DND-41 (cell line): Measurements from ENCODE around the gene PLEKHA5.

Experiments
- ATAC-seq: fragments of 200-7000 bp; cut with Tn5 transposase; 3 replicates; pipeline ENCODE4 v1.9.1; 2021; ENCODE audit warnings: low read depth; ENCODE audit not compliant: insufficient read depth
- DNase-seq: peaks from one replicate; pipeline ENCODE4 v3.0.0-alpha.2; 2020
- H2AFZ ChIP-seq: 2 replicates; pipeline ENCODE4 v1.6.0; 2012; ENCODE audit warnings: low read depth, low read length
- H3K27ac ChIP-seq: 2 replicates; pipeline ENCODE4 v1.5.1; 2012; ENCODE audit warnings: low read length, inconsistent platforms
- H3K27me3 ChIP-seq: fragments of 200-600 bp; sonication (generic); 2 replicates; pipeline ENCODE4 v1.6.0; 2012; ENCODE audit warnings: low read length, mild to moderate bottlenecking, inconsistent platforms; ENCODE audit not compliant: insufficient read depth, poor library complexity
- H3K36me3 ChIP-seq: 2 replicates; pipeline ENCODE4 v1.5.1; 2012; ENCODE audit warnings: low read length, inconsistent platforms; ENCODE audit not compliant: insufficient read depth
- H3K4me1 ChIP-seq: 2 replicates; pipeline ENCODE4 v1.5.1; 2012; ENCODE audit warnings: mild to moderate bottlenecking, low read length; ENCODE audit not compliant: insufficient read depth
- H3K4me2 ChIP-seq: 2 replicates; pipeline ENCODE4 v1.6.0; 2012; ENCODE audit warnings: mild to moderate bottlenecking, moderate library complexity, low read length, inconsistent platforms; ENCODE audit not compliant: insufficient read depth
- H3K4me3 ChIP-seq, 2 experiments: fragments of 200-600 bp in 1 of 2; shearing (Covaris generic) in 1 of 2; 2 replicates each; pipeline ENCODE4 v1.5.1; 2012 to 2016; ENCODE audit warnings: inconsistent platforms in 2 of 2, low read length in 2 of 2, mild to moderate bottlenecking in 2 of 2, low read depth in 1 of 2, moderate library complexity in 1 of 2
- H3K79me2 ChIP-seq: 2 replicates; pipeline ENCODE4 v1.6.0; 2012; ENCODE audit warnings: low read length, inconsistent platforms; ENCODE audit not compliant: insufficient read depth
- H3K9ac ChIP-seq: 2 replicates; pipeline ENCODE4 v1.6.0; 2012; ENCODE audit warnings: low read depth, mild to moderate bottlenecking, inconsistent platforms, low read length, moderate library complexity
- H3K9me3 ChIP-seq: 2 replicates; pipeline ENCODE4 v1.5.1; 2012; ENCODE audit warnings: low read length, moderate library complexity, mild to moderate bottlenecking, inconsistent platforms; ENCODE audit not compliant: insufficient read depth, severe bottlenecking
- H4K20me1 ChIP-seq: 2 replicates; pipeline ENCODE4 v1.6.0; 2012; ENCODE audit warnings: low read length; ENCODE audit not compliant: insufficient read depth
- EZH2 ChIP-seq: IDR thresholded peaks from 3 replicates; pipeline ENCODE4 v1.6.1; 2012; ENCODE audit warnings: borderline replicate concordance, low read depth, mild to moderate bottlenecking, moderate library complexity, low read length, inconsistent platforms; ENCODE audit not compliant: severe bottlenecking
- TF ChIP-seq, protein P1 (sequence below): IDR thresholded peaks from 2 replicates; pipeline ENCODE4 v1.5.1; 2012; ENCODE audit warnings: borderline replicate concordance, low read length, moderate library complexity, mild to moderate bottlenecking; ENCODE audit not compliant: poor library complexity, severe bottlenecking; ENCODE audit errors: extremely low read depth

The PLEKHA5 gene

DNA sequence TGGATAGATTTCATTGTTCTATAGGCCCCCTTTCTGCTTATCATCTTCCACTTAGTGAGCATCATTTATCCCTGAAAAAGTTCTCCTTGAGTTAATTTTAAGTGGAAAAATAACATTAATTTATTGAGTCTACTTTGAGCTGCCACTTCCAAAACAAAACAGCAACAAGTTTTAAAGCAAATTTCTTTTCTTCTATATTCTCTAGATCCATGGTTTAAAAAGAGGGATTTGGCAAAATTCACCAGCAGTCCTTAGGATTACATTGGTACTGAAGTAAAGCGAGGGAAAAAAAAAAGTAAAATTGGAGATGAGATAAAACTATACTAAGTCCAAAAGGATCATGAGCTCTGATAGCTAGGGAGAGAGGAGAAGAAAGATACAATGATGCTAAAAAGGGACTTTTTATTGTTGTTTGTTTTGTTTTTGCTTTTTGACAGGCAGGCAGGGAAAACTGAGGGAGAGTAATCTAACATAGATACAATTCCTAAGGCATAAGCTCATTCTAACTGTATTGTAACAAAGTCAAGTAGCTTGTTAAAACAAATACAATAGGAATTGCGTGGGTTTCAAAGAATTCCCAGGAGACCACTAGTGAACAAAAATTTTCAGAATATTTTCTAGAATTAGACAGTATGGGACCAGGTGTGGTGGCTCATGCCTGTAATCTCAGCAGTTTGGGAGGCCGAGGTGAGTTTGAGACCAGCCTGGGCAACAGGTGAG, 19.2 kb upstream of the PLEKHA5 start:
- H3K36me3 ChIP-seq, result no peaks in the 10 kb centered on the region
- no peak overlapping the region for H3K27ac ChIP-seq
- H2AFZ ChIP-seq, result no peak overlapping the region
- H4K20me1 ChIP-seq, result no peaks in the 10 kb centered on the region
- H3K4me2 ChIP-seq, result no peak overlapping the region
- no peaks in the 10 kb centered on the region for H3K9me3 ChIP-seq
- H3K4me3 ChIP-seq, result no peak overlapping the region
- DNase-seq (no peak), ATAC-seq (no peak)
- no peaks in the 10 kb centered on the region for H3K79me2 ChIP-seq
- peaks cover 6% of the 10 kb centered on the region for H3K27me3 ChIP-seq
- no peaks in the 10 kb centered on the region for H3K4me1 ChIP-seq
- no peak overlapping the region for H3K9ac ChIP-seq
- TF ChIP-seq, protein P1, sequence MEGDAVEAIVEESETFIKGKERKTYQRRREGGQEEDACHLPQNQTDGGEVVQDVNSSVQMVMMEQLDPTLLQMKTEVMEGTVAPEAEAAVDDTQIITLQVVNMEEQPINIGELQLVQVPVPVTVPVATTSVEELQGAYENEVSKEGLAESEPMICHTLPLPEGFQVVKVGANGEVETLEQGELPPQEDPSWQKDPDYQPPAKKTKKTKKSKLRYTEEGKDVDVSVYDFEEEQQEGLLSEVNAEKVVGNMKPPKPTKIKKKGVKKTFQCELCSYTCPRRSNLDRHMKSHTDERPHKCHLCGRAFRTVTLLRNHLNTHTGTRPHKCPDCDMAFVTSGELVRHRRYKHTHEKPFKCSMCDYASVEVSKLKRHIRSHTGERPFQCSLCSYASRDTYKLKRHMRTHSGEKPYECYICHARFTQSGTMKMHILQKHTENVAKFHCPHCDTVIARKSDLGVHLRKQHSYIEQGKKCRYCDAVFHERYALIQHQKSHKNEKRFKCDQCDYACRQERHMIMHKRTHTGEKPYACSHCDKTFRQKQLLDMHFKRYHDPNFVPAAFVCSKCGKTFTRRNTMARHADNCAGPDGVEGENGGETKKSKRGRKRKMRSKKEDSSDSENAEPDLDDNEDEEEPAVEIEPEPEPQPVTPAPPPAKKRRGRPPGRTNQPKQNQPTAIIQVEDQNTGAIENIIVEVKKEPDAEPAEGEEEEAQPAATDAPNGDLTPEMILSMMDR, result no peak
- no peak for TF ChIP-seq EZH2

DNA sequence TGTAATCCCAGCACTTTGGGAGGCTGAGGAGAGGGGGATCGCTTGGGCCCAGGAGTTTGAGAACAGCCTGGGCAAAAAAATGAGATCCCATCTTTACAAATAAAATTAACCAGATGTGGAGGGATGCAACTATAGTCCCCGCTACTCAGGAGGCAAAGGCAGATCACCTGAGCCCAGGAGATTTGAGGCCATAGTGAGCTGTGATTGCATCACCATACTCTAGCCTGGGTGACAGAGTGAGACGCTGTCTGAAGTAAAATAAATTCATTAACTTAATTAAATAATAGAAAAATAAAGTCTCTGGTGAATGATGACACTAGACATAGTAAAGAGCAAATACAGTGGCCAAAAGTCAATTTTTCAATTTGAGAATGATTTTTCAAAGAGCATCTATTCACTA, 16.1 kb upstream of the PLEKHA5 start:
- Histone ChIP-seq H3K4me3 (no peak overlapping the region), H3K27me3 (peaks cover 12% of the 10 kb centered on the region)
- ATAC-seq, result no peak

DNA sequence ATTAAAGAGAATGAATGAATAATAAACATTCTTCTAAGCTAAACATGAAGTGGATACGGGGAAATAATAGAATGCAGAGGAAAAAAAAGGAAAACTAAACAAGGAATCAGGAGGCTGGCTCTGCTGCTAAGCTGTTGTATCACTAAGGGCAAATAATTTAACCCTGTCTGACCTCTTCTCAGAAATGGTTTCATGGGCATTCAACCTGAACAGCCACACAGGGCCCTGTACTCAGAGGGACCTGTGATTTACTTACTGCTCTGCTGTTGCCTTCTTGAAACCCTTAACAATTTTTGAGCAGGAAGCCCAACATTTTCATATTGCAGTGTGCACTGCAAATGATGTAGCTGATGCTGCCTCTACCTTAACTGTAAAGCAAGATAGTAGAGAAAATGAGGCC, 14.2 kb upstream of the PLEKHA5 start:
- H3K27me3 ChIP-seq, result peaks cover 11% of the 10 kb centered on the region
- no peak overlapping the region for H3K4me2 ChIP-seq
- H3K36me3 ChIP-seq, result no peaks in the 10 kb centered on the region
- ATAC-seq (no peak), DNase-seq (no peak)
- H3K79me2 ChIP-seq, result no peaks in the 10 kb centered on the region
- H3K4me1 ChIP-seq, result no peaks in the 10 kb centered on the region
- H3K9ac ChIP-seq, result no peak overlapping the region
- H3K9me3 ChIP-seq, result no peaks in the 10 kb centered on the region
- TF ChIP-seq EZH2, result no peak
- TF ChIP-seq, protein P1, result no peak
- H2AFZ ChIP-seq, result no peak overlapping the region
- H4K20me1 ChIP-seq, result no peaks in the 10 kb centered on the region
- no peak overlapping the region for H3K27ac ChIP-seq
- H3K4me3 ChIP-seq, result no peak overlapping the region

More for the DNA sequence above, 16.1 kb upstream of the PLEKHA5 start:
- Histone ChIP-seq H3K4me2 (no peak overlapping the region), H3K79me2 (no peaks in the 10 kb centered on the region), H3K36me3 (no peaks in the 10 kb centered on the region), H3K9ac (no peak overlapping the region), H3K27ac (no peak overlapping the region), H2AFZ (no peak overlapping the region), H3K9me3 (no peaks in the 10 kb centered on the region), H4K20me1 (no peaks in the 10 kb centered on the region), H3K4me1 (no peaks in the 10 kb centered on the region)
- DNase-seq, result no peak
- TF ChIP-seq EZH2, result no peak
- TF ChIP-seq, protein P1, result no peak
